Measurements from ENCODE around the gene MIPEP. TPM values are rescaled to one million over a fixed set of nuclear protein-coding genes. Genes with fewer than 3 reads are reported as not detected.

The MIPEP gene
- total RNA-seq, 3 donors from 2014 or later, result 11.0 to 23.0 (median 20.0) TPM

DNA sequence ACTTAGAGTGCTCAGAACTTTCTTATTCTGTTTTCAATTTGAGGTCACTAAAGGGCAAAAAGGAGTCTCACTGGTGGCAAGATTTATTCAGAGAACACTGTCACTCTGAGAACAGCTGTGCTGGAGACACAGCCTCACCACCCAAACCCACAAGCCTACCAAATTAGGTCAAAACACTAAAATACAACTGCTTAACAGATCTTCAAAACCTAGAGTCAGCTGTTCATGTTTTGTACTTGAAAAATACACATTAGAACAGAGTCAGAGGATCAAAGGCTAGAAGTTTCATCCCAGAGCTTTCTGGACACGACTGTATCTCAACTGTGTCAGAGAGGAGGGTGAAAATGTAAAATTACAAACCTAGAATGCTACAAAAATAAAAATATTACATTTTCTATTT is 89.3 kb downstream of the MIPEP start:
- intact Hi-C loops (cut with DNase I; ENCODE audit: low total_unique reads), result no loop called here
- DNase-seq (ENCODE audit: low spot score in 2 of 2), result no peak
- H3K4me3 ChIP-seq, result no peak overlapping the region
- no peak overlapping the region for H3K27ac ChIP-seq
- H3K36me3 ChIP-seq, result no peaks in the 10 kb centered on the region
- no peaks in the 10 kb centered on the region for H3K9me3 ChIP-seq
- H3K4me1 ChIP-seq, result no peaks in the 10 kb centered on the region
- no peaks in the 10 kb centered on the region for H3K27me3 ChIP-seq
- TF ChIP-seq, protein P1, sequence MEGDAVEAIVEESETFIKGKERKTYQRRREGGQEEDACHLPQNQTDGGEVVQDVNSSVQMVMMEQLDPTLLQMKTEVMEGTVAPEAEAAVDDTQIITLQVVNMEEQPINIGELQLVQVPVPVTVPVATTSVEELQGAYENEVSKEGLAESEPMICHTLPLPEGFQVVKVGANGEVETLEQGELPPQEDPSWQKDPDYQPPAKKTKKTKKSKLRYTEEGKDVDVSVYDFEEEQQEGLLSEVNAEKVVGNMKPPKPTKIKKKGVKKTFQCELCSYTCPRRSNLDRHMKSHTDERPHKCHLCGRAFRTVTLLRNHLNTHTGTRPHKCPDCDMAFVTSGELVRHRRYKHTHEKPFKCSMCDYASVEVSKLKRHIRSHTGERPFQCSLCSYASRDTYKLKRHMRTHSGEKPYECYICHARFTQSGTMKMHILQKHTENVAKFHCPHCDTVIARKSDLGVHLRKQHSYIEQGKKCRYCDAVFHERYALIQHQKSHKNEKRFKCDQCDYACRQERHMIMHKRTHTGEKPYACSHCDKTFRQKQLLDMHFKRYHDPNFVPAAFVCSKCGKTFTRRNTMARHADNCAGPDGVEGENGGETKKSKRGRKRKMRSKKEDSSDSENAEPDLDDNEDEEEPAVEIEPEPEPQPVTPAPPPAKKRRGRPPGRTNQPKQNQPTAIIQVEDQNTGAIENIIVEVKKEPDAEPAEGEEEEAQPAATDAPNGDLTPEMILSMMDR (IDR thresholded peaks at IDR 0.05), result no peak
- TF ChIP-seq POLR2AphosphoS5 (IDR thresholded peaks at IDR 0.05) (no peak), POLR2A (IDR thresholded peaks at IDR 0.05) (no peak)

DNA sequence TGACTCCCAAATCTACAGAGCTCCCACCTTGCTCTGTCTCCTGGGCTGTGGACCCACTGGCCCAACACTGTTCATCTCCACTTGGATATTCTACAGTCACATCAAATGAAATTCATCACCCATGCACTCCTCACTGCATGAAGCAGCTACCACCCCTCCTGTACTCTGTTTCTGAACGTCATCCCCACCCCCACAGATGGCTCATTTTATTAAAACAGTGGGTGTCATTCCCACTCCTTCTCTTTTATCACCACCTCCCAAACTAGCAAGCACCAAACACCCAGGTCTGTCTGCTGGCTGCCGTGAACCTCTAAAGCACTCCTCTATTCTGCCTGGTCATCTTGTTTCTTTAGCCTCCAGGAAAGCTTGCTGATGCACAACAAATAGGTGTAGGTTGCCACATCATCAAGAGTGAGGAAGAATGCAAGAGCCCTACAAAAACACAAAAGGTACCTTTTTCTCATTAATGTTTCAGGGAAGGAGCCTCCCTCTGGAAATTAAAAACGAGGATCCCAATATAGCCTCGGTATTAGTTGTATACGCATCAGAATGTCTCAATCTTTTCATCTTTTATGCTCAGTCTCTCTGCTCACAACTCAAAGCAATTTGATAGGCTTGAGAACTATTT is 91.8 kb downstream of the MIPEP start:
- TF ChIP-seq, protein P1 (IDR thresholded peaks at IDR 0.05), result no peak
- TF ChIP-seq POLR2AphosphoS5 (IDR thresholded peaks at IDR 0.05), result no peak
- TF ChIP-seq POLR2A (IDR thresholded peaks at IDR 0.05), result no peak
- no peaks in the 10 kb centered on the region for H3K4me1 ChIP-seq
- no peaks in the 10 kb centered on the region for H3K27me3 ChIP-seq
- intact Hi-C loops (cut with DNase I; ENCODE audit: low total_unique reads), result no loop called here
- no peaks in the 10 kb centered on the region for H3K36me3 ChIP-seq
- no peak overlapping the region for H3K27ac ChIP-seq
- H3K4me3 ChIP-seq, result no peak overlapping the region
- H3K9me3 ChIP-seq, result no peaks in the 10 kb centered on the region
- no peak for DNase-seq (ENCODE audit: low spot score in 2 of 2)

DNA sequence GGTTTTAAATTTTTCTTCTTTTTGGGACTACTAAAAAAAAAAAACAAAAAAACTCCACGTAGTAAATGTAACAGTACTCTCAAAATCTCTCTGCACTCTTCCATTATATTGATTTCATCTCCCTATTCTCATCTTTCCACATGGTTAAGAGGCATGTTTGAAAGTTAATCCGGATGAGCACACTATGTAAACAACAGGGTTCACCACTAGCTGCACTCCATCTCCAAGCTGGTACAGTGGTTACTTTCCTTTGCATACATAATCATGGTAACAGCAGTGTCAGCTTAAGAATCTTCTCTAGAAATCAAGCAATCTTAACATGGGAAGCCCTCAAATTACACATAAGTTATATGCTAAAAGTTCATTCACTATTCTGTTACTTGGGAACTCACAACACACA is 92.6 kb downstream of the MIPEP start:
- TF ChIP-seq POLR2AphosphoS5 (IDR thresholded peaks at IDR 0.05), result no peak
- intact Hi-C loops (cut with DNase I; ENCODE audit: low total_unique reads), result no loop called here
- H3K4me1 ChIP-seq, result no peaks in the 10 kb centered on the region
- H3K36me3 ChIP-seq, result no peaks in the 10 kb centered on the region
- no peak overlapping the region for H3K27ac ChIP-seq
- H3K27me3 ChIP-seq, result no peaks in the 10 kb centered on the region
- DNase-seq (ENCODE audit: low spot score in 2 of 2), result no peak
- H3K9me3 ChIP-seq, result no peaks in the 10 kb centered on the region
- no peak overlapping the region for H3K4me3 ChIP-seq

DNA sequence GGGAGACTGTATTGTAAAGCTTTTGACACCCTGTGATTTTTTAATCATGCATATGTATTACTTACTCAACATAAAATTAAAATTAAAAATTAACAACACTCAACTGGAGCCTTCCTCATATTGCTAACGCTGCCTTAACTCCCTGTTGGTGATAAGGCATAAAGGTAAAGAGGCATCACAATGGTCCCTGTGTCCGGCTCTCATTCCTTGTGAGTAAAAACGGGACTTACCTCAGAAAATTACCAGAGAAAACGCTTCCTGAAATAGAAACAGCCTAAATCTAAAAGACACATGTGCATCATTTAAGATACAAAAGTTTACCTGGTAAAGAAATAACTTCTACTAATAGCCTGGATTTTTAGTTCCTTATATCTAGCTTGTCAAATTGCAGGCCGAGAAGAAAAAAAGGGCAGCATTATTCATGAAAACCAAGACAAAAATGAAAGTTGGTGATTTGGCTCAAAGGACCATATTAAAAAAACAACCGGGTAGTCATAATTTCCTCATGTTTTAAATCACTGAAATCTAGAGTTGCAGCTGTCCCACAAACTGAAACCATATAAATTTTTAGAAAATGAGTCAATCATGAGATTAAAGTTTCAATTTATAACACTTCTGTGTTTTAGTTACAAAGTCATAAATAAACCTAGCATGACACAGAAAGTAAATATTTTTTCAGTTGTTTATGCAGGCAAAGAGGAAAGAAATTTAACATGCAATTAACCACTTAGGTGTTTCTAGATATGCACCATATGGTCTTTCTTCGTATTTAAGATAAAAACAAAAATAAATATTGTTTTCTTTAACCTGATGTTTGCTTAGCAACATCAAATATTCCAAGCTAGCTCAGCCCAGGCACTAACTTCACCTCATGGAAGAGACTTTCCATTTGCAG is 94.7 kb downstream of the MIPEP start:
- H3K9me3 ChIP-seq, result no peaks in the 10 kb centered on the region
- no peak overlapping the region for H3K27ac ChIP-seq
- no peaks in the 10 kb centered on the region for H3K27me3 ChIP-seq
- TF ChIP-seq POLR2AphosphoS5 (IDR thresholded peaks at IDR 0.05) (no peak), POLR2A (IDR thresholded peaks at IDR 0.05) (no peak)
- DNase-seq (ENCODE audit: low spot score in 2 of 2), result no peak
- intact Hi-C loops (cut with DNase I; ENCODE audit: low total_unique reads), result no loop called here
- H3K36me3 ChIP-seq, result no peaks in the 10 kb centered on the region
- H3K4me3 ChIP-seq, result no peak overlapping the region
- no peaks in the 10 kb centered on the region for H3K4me1 ChIP-seq

DNA sequence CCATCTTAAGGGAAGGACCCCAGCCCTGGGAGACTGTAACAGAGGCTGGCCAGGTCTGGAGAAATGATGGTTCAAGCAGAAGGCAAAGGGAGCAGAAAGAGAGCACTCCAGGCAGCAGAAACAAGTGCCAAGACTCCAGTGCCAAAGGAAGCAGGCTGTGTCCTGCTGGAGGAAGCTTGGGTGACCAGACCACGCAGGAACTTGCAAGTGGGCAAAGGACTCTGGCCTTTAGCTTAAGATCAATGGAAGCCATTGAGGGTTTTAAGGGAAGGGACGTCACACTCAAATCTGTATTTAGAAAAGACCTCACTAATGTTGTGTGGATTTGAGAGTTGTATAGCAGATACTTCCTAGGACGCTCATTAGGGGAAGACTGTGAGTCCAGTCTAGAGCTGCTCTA is 95.5 kb downstream of the MIPEP start:
- Histone ChIP-seq H3K9me3 (no peaks in the 10 kb centered on the region), H3K27ac (no peak overlapping the region), H3K4me3 (no peak overlapping the region), H3K36me3 (no peaks in the 10 kb centered on the region), H3K27me3 (no peaks in the 10 kb centered on the region), H3K4me1 (no peaks in the 10 kb centered on the region)
- TF ChIP-seq, protein P1 (IDR thresholded peaks at IDR 0.05), result no peak
- TF ChIP-seq POLR2A (IDR thresholded peaks at IDR 0.05) (no peak), POLR2AphosphoS5 (IDR thresholded peaks at IDR 0.05) (no peak)
- DNase-seq (ENCODE audit: low spot score in 2 of 2), result no peak
- intact Hi-C loops (cut with DNase I; ENCODE audit: low total_unique reads), result no loop called here

DNA sequence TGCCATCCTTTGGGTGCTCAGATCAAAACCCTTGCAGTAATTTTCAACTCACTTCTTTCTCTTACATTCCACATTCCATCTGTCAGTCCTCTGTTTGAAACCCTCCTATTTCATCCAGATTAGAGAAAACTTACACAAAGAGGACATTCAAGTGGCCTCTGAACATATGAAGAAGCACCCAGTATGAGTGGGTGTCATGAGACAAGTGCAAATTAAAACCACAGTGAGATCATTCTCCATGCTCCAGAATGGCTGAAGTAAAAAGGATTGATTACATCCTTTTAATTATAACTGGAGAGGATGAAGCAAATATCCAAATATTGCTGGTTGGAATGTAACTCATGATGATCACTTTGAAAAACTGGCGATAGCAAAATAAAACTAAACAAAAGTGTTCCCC is 96.5 kb downstream of the MIPEP start:
- TF ChIP-seq POLR2AphosphoS5 (IDR thresholded peaks at IDR 0.05) (no peak), POLR2A (IDR thresholded peaks at IDR 0.05) (no peak)
- TF ChIP-seq, protein P1 (IDR thresholded peaks at IDR 0.05), result no peak
- Histone ChIP-seq H3K36me3 (no peaks in the 10 kb centered on the region), H3K4me1 (no peaks in the 10 kb centered on the region), H3K4me3 (no peak overlapping the region), H3K27ac (no peak overlapping the region), H3K27me3 (no peaks in the 10 kb centered on the region), H3K9me3 (no peaks in the 10 kb centered on the region)
- DNase-seq (ENCODE audit: low spot score in 2 of 2), result no peak
- intact Hi-C loops (cut with DNase I; ENCODE audit: low total_unique reads), result no loop called here

All from breast epithelium (tissue), 4 donors.